Gastrocnemius medialis (tissue), 4 donors: ENCODE data around the gene KIAA1549. TPM values are rescaled to one million over a fixed set of nuclear protein-coding genes. Genes with fewer than 3 reads are reported as not detected.

Source experiments
- ATAC-seq, 2 donors: fragments of 150-250 bp; one replicate each; pipeline ENCODE4 v1.9.1; 2016
- DNase-seq, 2 donors: peaks; one replicate each; pipeline ENCODE4 v3.0.0-alpha.2; 2019
- H3K27ac ChIP-seq, 4 donors: fragments of 200-600 bp; sonication (generic); 1 replicate in 1 of 4; 2 replicates in 3 of 4; pipeline ENCODE4 v1.5.1; 2016 to 2018; ENCODE audit warnings: mild to moderate bottlenecking in 2 of 4, moderate library complexity in 1 of 4
- H3K27me3 ChIP-seq, 3 donors: fragments of 200-600 bp; sonication (generic) in 2 of 3; 1 replicate in 1 of 3; 2 replicates in 2 of 3; pipeline versions ENCODE4 v1.5.1 to v1.6.0; 2016 to 2019; ENCODE audit warnings: mild to moderate bottlenecking in 1 of 3, moderate library complexity in 1 of 3
- H3K36me3 ChIP-seq, 2 donors: fragments of 200-600 bp; sonication (generic) in 1 of 2; one replicate each; pipeline ENCODE4 v1.5.1; 2017 to 2018
- H3K4me1 ChIP-seq, 2 donors: fragments of 200-600 bp; sonication (generic) in 1 of 2; one replicate each; pipeline ENCODE4 v1.5.1; 2016 to 2017; ENCODE audit warnings: mild to moderate bottlenecking in 2 of 2
- H3K4me3 ChIP-seq, 4 donors: fragments of 200-600 bp; sonication (generic) in 3 of 4; 1 replicate in 1 of 4; 2 replicates in 3 of 4; pipeline ENCODE4 v1.5.1; 2016 to 2019; ENCODE audit warnings: mild to moderate bottlenecking in 2 of 4
- H3K9me3 ChIP-seq, 3 donors: fragments of 200-600 bp; sonication (generic) in 2 of 3; 1 replicate in 1 of 3; 2 replicates in 2 of 3; pipeline ENCODE4 v1.5.1; 2016 to 2019
- CTCF ChIP-seq, 5 experiments: fragments of 450-650 bp in 3 of 5; fragments of 200-600 bp in 2 of 5; sonication (generic) in 2 of 5; IDR thresholded peaks in 4 of 5; conservative IDR thresholded peaks in 1 of 5; 1 replicate in 4 of 5; 2 replicates in 1 of 5; pipeline ENCODE4 v1.5.1; 2016 to 2019; ENCODE audit warnings: antibody characterized with exemption in 5 of 5, mild to moderate bottlenecking in 3 of 5, moderate library complexity in 3 of 5
- POLR2A ChIP-seq, 2 donors: fragments of 450-650 bp; IDR thresholded peaks; one replicate each; pipeline ENCODE4 v1.6.1; 2017; ENCODE audit warnings: antibody characterized with exemption in 2 of 2, mild to moderate bottlenecking in 2 of 2, moderate library complexity in 2 of 2
- in situ Hi-C, 4 donors: fragments of 200-750 bp; cut with MboI; loops; one replicate each; pipeline versions ENCODE4 v1.15.0 to v1.8.0; 2017; ENCODE audit warnings: low sequenced_read_pairs in 4 of 4
- intact Hi-C: fragments of 100-400 bp; cut with DNase I; formaldehyde crosslinking; loops from one replicate; pipeline ENCODE4 v1.15.1; 2023; ENCODE audit warnings: low total_unique reads
- total RNA-seq, 4 donors: library from RNA; depleted of rRNA; stranded (reverse); fragments of >200 nt; gene quantifications; one replicate each; pipeline versions ENCODE4 v1.1.0 to v1.2.3, GENCODE V29; 2016

The KIAA1549 gene
- total RNA-seq, 4 donors from 2014 or later = 0.55 to 0.87 (median 0.75) TPM

GRCh38 chr7:139004321-139005090 lies 23.3 kb upstream of the KIAA1549 start:
- Histone ChIP-seq H3K36me3 (no peaks in the 10 kb centered on the region), H3K27ac (no peak overlapping the region), H3K4me3 (no peak overlapping the region), H3K9me3 (no peaks in the 10 kb centered on the region), H3K4me1 (no peaks in the 10 kb centered on the region), H3K27me3 (no peaks in the 10 kb centered on the region)
- intact Hi-C loops (no loop called here), in situ Hi-C loops (no loop called here)
- DNase-seq = no peak
- no peak for ATAC-seq
- TF ChIP-seq CTCF (IDR thresholded peaks at IDR 0.05 in 4 of 5, conservative IDR thresholded peaks at IDR 0.05 in 1 of 5) = no peak
- TF ChIP-seq POLR2A (IDR thresholded peaks at IDR 0.05) = no peak

- ATAC-seq = no peak
- no peak for TF ChIP-seq POLR2A (IDR thresholded peaks at IDR 0.05)
- no peak for TF ChIP-seq CTCF (IDR thresholded peaks at IDR 0.05 in 4 of 5, conservative IDR thresholded peaks at IDR 0.05 in 1 of 5)
- H3K27ac ChIP-seq = no peak overlapping the region
- H3K36me3 ChIP-seq = no peaks in the 10 kb centered on the region
- intact Hi-C loops (no loop called here), in situ Hi-C loops (no loop called here)
- no peaks in the 10 kb centered on the region for H3K9me3 ChIP-seq
- H3K4me3 ChIP-seq = no peak overlapping the region
- no peak for DNase-seq
- no peaks in the 10 kb centered on the region for H3K27me3 ChIP-seq
- no peaks in the 10 kb centered on the region for H3K4me1 ChIP-seq
Observed at GRCh38 chr7:138999414-138999813, 18.2 kb upstream of the KIAA1549 start.

- intact Hi-C loops (no loop called here), in situ Hi-C loops (no loop called here)
- TF ChIP-seq POLR2A (IDR thresholded peaks at IDR 0.05) (no peak), CTCF (IDR thresholded peaks at IDR 0.05 in 4 of 5, conservative IDR thresholded peaks at IDR 0.05 in 1 of 5) (no peak)
- Histone ChIP-seq H3K4me3 (no peak overlapping the region), H3K27ac (no peak overlapping the region), H3K27me3 (no peaks in the 10 kb centered on the region), H3K36me3 (no peaks in the 10 kb centered on the region), H3K4me1 (no peaks in the 10 kb centered on the region), H3K9me3 (no peaks in the 10 kb centered on the region)
- no peak for DNase-seq
- ATAC-seq = no peak
Observed at GRCh38 chr7:138992052-138992531, 10.9 kb upstream of the KIAA1549 start.

GRCh38 chr7:138987686-138988085 lies 6.5 kb upstream of the KIAA1549 start:
- Histone ChIP-seq H3K27ac (no peak overlapping the region), H3K4me1 (no peaks in the 10 kb centered on the region), H3K27me3 (no peaks in the 10 kb centered on the region), H3K36me3 (no peaks in the 10 kb centered on the region), H3K4me3 (no peak overlapping the region), H3K9me3 (no peaks in the 10 kb centered on the region)
- in situ Hi-C loops (loop anchor here in 1 of 4 donors (10.0 kb wide), 1 partner anchor 103 kb away; no protein-coding TSS in a partner anchor), intact Hi-C loops (no loop called here)
- TF ChIP-seq CTCF (IDR thresholded peaks at IDR 0.05 in 4 of 5, conservative IDR thresholded peaks at IDR 0.05 in 1 of 5) (no peak), POLR2A (IDR thresholded peaks at IDR 0.05) (no peak)
- DNase-seq (no peak), ATAC-seq (no peak)
